GM19328 (cell line): ENCODE measurements around the gene DIRAS1.

Source experiments
- ATAC-seq: cut with Tn5 transposase; IDR thresholded peaks from one replicate; pipeline ENCODE4 v1.9.1; 2021; ENCODE audit warnings: mild to moderate bottlenecking, moderate library complexity; ENCODE audit not compliant: unreplicated experiment

The DIRAS1 gene

DNA sequence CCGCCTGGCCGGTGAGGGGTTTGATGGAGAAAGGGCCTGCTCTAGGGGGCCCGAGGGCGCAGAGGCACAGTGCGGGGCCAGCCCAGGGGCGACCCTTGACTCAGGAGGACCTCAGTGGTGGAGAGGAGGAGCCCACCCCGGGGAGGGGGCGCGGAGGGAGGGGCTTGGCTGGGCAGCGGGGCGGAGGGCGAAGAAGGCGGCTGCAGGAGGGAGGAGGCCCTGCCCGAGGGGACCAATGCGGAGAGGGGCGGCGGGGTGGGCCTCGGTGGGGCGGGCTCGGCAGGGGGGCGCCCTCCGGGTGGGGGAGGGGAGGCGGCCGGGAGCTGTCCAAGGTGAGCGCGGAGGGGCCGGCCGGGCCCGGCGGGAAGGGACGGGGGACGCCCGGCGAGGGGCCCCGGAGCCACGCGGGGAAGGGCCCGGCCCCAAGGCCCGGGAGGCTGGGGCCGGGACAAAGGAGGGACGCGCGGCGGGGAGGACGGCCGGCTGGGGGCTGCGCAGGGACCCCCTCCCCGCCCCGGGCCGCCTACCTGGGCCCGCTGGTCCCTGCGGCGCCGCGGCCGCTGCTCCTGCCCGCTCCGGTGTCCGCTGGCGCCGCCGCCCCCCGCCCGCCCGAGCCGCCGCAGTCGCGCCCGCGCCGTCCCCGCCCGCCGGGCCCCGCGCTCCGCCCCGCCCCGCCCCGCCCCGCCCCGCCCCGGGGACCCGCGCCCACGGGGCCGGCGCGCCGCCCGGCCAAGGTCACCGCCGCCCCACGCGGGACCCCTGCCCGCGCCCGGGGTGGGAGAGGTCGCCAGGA lies at the start of gene DIRAS1:
TSS of gene DIRAS1 (minus strand) at position 596 of the 793 bp plus-strand sequence. CDS start 3,566 bp downstream, outside the sequence.
- ATAC-seq: no peak

- no peak for ATAC-seq
These were observed 49.2 kb upstream of the DIRAS1 start for GRCh38 chr19:2770055-2771013.

DNA sequence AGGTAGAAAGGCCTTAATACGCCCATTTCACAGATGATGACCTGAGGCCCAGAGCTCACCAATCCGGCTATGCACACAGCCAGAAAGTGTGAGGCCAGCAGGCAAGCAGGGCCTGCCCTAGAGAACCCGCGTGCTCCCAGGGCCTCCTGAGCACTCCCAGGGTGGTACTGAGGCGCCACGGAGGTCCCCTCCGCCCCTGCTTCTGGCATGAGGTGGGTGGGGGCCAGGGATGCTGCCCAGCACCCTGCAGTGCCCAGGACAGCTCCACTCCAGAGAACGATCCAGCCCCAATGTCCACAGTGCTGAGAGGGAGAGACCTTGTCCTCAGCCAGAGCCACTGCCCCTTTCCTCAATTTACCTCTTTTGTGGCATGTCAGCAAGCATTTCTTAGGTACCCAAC lies 48.0 kb upstream of the DIRAS1 start:
- ATAC-seq: no peak

DNA sequence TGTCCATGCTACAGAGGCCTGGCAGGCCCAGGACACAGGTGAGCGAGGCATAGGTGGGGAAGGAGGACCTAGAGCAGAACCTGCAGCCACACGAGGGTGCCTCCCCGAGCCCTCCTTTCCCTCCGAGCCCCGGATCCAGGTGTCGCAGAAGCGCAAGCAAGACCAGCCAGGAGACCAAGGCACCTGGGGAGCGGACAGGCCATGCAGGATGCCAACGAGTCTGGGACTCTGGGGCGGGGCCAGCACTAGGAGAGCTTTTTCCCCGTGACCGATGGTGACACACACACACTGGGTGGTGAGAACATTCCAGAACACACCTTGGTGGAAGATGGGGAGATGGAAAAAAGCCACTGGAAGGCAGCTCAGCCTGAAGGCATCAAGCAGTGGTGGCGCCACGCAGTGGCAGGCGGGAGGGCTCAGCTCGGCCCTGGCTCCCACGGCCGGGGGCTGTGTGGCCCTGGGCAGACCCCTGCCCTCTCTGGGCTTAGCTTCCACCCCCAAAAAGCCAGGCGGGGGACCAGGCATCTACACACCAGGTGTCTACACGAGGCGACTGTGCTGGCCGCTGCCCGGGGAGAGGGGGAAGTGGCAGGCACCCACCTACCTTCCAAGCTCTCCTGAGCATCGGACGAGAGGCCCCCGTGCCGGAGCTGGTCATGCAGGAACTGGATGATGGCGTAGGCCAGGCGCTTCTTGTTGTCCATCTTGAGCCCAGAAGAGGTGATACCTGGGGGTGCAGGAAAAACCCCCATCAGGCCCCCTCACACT lies 47.4 kb upstream of the DIRAS1 start:
- no peak for ATAC-seq

- ATAC-seq: no peak
These were observed 46.5 kb upstream of the DIRAS1 start for GRCh38 chr19:2767688-2768087.

GRCh38 chr19:2766594-2767372 lies 45.6 kb upstream of the DIRAS1 start:
- ATAC-seq: no peak

GRCh38 chr19:2765376-2765775 lies 44.2 kb upstream of the DIRAS1 start:
- no peak for ATAC-seq

- ATAC-seq: no peak
These were observed 43.8 kb upstream of the DIRAS1 start for GRCh38 chr19:2764945-2765344.

DNA sequence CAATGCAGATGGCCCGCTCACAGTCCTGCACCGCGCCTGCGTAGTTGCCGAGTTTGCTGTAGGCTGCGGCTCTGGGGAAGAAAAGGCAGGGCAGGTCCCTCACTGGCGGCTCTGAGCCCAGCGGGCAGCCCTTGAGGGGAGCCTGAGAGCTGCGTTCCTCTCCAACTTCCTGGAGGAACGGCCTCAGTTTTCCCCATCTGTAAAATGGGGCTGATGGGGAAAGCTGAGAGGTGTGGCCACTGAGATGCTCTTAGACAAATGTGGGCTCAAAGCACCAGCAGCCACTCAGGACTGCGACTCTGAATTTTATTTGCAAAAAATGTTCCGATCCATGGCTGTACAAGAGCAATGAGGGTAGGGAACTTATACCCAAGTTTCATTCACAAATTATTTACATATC lies 42.5 kb upstream of the DIRAS1 start:
- no peak for ATAC-seq

DNA sequence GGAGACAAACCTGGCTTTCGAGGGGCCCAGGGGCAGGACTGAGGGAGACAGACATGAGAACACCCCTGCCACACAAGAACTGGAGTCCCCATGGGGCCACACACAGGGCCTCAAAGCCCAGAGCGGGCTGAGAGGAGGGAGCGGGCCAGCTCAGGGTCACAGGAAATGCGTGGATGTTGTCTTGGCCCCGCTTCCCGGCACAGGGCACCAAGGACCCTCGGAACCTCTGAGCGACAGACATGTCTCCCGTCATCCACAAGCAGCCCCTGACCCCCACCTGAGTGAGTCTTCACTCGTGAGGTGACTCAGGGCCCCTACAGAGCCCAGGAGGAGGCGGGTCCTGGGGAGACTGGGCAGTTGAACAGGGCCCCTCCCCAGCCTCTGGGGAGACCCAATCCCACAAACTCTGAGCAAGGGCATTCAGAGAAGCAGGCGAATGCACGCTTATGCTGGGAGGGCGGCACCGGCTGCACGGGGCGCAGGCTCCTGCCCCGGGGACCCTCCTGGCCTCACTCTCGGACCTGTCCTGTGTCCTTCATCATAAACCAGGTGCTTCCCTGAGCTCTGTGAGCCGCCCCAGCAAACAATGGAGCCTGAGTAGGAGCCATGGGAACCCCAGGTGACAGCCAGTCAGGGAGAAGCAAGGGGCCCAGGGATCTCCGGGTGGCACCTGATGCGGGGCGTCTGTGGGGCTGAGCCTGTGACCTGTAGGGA lies 41.8 kb upstream of the DIRAS1 start:
- ATAC-seq: no peak

DNA sequence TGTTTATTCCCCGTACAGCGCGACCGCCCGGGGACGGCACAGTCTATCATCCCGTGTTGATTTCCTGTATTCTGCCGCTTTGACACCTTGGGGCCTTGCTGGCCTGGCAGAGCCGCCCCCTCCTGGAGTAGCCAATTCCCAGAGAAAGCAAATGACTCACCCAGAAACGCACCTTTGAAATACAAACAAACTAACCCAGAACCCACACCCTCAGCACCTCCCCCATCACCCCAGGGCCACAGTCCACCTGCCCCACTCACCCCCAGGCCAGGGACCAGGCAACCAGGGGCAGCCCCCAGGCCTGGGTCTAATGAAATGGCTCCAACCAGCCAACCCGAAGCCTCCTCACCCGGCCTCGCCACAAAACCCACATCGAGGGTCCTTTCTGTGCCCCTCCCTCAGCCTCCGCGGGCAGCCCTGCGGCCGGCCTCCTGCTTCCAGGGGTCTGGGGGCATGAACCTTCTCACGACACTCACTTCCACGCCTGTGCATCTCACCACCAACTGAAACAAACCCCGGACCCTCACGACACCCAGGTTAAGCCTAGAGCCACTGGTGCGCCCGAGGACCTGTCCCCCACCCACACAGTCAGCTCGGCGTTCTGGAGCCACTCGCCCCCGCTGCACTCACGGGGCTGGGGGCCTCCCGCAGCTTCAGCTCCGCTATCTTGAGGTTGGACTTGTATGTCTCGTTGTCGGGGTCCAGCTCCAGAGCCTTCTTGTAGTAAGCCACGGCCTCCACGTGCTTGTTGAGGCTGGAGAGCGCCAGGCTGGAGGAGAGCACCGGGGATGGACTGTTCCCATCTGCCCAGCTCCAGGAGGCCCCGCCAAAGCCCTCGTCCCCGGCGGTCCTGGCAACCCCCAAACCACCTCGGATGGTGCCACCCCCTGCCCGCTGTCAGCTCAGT lies 41.0 kb upstream of the DIRAS1 start:
- ATAC-seq: no peak

- no peak for ATAC-seq
These were observed 40.1 kb upstream of the DIRAS1 start for GRCh38 chr19:2761309-2761677.

- no peak for ATAC-seq
These were observed 38.8 kb upstream of the DIRAS1 start for GRCh38 chr19:2759965-2760364.

GRCh38 chr19:2759362-2759761 lies 38.2 kb upstream of the DIRAS1 start:
- no peak for ATAC-seq

DNA sequence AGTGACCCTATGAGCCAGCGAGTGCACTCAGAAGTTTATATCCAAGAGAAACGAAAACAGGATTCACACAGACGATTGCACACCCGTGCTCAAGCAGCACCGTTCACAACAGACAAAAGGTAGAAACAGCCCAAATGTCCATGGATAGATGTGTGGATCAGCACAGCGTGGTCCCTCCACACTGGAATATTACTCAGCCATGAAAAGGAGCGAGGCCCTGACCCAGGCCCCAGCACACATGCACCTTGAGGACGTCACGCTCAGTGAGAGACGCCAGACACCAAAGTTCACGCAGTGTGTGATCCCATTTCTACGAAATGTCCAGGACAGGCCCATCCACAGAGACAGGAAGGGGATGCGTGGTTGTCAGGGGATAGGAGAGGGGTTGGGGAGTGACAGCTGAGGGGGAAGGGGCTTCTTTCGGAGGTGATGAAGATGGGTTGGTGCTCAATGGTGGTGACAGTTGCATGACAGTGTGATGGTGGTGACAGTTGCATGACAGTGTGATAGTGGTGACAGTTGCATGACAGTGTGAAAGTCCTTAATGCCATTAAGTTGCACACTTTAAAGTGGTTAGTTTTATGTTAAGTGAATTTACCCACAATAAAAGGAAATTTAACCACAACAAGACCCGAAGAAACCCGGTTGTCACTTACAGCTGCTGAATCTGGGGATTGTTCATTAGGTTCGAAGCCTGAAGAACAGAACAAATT lies 37.6 kb upstream of the DIRAS1 start:
- no peak for ATAC-seq

DNA sequence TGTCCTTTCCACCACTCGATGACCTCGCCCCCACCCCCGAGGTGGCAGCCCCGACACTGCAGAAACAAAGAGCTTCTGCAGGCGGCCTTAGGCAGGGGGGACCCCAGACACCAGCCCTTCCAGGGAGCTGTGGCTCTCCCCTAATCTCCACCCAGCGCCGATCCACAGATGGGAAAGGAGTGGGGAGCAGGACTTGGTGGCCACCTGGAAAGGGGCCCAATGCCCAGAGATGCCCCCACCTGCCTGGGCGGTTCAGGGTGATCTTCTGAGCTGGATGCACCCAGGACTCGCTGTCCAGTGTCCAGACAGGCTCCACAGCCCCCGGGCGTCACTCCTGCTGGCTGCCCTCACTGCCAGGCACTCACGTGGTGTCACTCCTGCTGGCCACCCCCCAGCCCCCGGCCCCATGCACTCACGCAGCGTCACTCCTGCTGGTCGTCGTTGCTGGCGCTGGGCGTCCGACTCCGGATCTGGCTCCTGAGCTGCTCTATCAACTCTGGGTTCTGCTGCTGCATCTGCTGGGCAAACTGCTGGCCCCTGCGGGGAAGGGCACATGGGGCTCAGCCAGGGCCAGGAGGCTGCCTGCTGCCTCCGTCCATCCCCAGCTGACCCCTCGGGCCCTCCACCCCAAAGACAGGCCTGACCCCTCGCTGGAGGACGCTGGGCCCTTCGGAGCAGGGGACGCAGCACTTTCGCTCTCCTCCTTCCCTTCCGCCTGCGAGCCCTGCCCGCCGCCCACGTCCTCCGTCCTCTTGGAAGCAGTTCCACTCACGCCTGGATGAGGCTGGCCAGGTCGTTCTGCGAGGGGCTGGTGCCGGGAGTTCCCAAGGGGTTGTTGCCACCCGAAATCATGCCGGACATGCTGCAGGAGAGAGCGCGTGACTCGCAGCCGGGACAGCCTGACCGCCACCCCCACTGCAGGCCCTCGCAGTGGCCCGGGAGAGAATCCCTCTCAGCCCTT lies 36.0 kb upstream of the DIRAS1 start:
- no peak for ATAC-seq

DNA sequence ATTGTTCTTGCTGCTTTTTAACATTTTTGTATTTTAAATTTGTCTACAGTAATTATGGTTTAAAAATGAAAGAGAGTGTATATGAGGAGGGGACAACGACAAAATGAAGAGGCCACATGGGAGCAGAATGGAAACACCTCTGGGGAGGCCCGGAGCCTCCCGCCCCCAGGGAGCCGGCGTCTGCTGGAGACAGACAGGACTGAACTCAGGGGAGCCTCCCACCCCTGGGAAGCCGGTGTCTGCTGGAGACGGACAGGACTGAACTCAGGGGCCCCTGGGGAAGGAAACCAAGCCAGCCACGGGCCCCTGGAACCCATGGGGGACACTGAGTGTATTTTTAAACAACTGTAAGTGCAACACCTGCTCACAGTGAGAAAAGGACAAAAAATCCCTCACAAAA lies 35.3 kb upstream of the DIRAS1 start:
- ATAC-seq: no peak
